Activated CD4-positive, alpha-beta T cell treated with anti-CD3 and anti-CD28 coated beads, Interleukin-2, Interleukin-6, amounts not matched to agents 100 ng/mL and 50 ng/mL, durations not matched to agents 16 hours and 8 hours (primary cell): ENCODE results near the gene OR2T35.
A peak's percentile ranks its signal among the peaks of the same experiment; 100 is the strongest.
"Not testable (repeated sequence)": the region's sequence is repeated elsewhere in the genome, so short reads cannot be mapped to it uniquely, and the experiment has no call there.

Experiments used
- DNase-seq: peaks from one replicate; pipeline ENCODE4 v3.0.0-alpha.2; 2020

OR2T35 gene, protein sequence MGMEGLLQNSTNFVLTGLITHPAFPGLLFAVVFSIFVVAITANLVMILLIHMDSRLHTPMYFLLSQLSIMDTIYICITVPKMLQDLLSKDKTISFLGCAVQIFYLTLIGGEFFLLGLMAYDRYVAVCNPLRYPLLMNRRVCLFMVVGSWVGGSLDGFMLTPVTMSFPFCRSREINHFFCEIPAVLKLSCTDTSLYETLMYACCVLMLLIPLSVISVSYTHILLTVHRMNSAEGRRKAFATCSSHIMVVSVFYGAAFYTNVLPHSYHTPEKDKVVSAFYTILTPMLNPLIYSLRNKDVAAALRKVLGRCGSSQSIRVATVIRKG

DNA sequence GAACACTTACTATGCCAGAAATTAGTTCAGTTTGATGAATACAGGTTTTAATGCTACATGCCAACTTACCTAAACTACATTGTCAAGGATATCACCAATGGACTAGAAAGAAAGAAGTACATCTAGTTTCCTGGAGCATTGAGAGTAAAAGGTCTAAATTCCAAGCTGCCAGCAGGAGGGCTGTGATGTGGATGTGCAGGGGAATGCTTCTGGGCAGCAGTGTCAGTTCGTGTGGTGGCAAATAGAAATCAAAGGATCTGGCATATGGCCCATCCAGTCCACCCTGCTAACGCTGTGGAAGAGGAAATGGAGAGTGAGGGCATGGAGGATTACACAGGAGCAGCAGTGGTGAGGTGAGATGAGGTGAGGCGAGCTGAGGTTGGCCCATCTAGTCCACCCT is at the start of gene OR2T35:
Gene OR2T35 (minus strand): TSS at position 101 of the 400 bp plus-strand sequence. CDS start 6,020 bp downstream, outside the sequence.
- DNase-seq = not testable (repeated sequence)

DNA sequence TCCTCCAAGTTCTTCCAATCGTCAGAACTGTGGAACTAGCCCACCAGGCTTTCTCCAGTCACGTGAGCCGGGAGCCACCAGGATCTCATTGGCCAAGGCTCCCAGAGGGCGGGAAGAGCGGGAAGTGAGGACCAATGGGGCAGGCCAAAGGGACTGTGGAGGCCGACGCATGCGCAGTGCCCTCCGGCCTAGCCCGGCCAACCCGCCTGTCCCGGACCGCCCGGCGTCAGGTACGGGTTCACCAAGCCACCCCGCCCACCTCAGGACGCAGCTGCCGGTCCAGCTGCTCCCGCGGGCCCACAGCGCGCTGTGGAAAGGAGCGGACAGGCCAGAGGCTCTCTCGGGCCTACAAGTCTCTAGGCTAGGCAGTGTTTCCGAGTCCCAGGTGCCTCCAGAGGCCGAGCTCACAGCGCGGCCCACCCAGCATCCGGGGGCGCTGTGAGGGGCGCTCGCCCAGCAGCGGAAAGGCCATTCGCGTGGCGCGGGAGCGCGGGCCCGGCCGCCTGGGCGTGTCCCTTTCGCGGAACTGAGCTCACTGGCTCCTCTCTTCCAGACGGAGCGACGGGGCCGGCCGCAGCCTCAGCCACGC is 46.6 kb upstream of the OR2T35 start:
- no peak for DNase-seq

DNA sequence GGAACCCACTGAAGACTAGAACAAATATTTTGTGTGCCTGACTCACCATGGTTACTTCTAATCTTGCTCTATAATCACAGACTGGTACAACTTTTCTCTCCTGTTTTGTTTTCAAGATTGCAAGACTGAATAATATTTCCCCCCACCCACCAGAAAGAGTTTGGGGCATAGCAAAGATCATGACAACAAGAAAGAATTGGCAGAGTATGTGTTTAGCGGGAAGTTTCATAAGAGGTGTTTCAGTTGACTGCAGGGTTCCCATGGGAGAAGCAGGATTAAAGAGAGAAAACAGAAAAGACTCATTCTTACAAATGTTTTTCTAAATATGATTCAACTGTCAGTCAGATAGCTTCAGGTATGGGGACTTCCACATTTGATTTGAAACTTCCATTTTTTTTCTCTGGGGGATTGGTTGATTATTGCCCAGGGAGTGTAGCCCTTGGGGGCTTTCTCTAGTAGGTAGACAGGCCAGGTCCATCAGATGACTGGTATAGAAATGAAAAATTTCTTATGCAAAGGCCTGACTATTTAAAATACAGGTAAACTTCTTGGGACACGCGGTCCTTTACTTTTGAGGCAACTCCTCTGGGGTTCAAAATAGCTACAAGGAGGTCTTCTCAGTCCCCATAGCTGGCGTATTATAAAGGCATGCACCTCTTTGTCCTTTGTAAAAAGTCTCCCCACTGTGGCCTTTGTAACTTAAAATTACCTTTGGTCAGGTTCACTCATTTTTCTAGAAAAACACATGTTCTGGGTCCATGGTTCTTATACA is 43.6 kb upstream of the OR2T35 start:
- DNase-seq = no peak

DNA sequence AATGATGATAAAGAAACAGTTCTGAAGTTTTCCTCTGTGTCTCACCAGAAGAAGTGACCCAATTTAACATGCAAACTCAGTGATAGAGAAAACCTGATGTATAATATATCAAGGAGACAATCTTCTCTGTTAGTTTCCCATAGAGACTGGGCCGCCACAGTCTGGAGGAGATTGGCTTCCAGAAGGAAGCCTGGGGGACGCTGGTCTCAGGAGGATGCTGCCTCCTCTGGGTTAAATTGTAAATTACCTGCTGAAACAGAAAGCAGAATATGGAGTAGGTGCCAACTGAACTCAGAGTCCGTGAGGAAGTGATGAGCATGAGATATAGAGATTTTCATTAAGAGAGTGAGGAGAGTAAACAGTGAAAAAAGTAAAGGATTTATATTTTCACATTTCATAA is 41.7 kb upstream of the OR2T35 start:
- peak; percentile 19 for DNase-seq

DNA sequence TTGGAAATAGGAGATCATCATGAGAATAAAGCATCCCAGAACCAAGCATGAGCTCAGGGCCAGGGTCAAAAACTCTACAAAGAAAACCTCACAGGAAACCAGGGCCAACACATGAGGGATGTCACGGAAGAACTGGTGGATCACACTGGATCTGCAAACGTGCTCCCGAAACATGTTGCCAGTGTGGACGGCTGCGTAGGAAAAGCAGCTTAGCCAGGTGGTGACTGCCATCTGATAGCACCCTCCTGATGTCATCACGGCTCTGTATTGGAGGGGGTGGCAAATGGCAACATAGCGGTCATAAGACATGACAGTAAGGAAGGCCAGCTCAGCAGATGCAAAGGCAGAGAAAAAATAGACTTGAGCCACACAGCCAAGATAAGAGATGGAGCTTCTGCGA is 36.6 kb upstream of the OR2T35 start:
- no peak for DNase-seq

DNA sequence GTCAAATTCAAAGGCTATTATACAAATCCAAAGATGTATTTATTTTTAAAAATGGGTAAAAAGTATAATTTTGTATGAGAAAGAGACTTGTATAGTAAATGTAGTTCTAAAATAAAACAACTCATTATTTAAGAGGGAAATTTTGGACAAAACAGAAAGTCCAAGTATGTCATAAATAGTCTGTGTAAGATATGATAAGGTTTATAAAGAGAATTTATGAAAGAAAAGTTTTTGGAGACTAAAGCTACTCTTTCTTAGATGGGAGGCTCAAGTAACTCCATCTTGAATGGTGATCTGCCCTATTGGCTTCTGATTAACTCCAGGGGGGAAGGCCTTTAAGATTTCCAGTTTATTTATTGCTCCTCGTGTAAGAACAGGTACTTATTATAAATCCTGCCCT is 24.9 kb upstream of the OR2T35 start:
- no peak for DNase-seq

DNA sequence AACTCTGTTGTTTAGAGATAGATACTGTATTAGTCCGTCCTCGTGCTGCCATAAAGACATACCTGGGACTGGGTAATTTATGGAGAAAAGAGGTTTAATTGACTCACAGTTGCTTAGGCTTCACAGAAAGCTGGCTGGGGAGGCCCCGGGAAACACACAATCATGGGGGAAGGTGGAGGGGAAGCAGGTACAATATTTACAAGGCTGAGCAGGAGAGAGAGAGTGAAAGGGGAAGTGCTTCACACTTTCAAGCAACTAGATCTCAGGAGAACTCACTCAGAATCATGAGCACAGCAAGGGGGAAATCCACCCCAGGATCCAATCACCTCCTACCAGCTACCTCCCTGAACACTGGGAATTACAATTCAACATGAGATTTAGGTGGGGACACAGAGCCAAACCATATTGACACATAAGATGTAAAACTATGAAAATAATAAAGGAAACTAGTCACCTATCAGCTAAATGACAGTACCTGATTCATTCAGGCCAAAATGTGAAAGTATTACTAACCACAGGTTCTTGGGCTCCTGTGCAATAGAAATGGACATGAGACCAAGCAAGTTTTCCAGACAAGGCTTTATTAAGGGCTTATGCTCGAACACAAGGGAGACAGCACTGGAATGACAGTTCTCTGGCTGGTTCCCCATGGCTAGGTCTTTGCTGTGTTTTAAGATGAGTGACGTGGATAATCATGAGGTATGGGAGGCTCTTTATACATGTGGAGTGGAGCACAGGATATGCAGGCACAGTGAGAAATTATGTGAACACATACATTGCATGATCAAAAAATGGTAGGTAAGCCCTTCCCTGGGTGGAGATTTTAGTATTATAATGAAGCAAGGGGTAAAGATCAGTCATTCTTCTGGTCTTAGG is 18.6 kb upstream of the OR2T35 start:
- not testable (repeated sequence) for DNase-seq

DNA sequence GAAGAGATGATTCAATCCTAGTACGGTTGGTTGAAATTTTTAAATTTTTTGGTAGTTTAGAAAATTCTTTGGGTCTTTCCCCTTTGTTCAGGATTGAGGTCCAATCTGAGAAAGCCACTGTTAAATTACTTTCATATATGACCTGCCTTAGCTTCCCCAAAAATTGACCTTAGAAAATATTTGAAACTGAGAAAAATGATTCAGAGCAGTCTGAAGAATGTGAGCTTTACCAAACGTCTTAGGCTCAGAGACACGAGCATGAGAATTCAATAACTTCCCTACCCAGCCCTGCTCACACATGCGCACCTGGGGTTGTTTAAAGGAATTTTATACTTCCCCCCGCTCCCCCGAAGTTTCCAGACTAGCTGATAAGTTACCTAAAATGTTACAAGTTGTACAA is 11.7 kb upstream of the OR2T35 start:
- DNase-seq = not testable (repeated sequence)

DNA sequence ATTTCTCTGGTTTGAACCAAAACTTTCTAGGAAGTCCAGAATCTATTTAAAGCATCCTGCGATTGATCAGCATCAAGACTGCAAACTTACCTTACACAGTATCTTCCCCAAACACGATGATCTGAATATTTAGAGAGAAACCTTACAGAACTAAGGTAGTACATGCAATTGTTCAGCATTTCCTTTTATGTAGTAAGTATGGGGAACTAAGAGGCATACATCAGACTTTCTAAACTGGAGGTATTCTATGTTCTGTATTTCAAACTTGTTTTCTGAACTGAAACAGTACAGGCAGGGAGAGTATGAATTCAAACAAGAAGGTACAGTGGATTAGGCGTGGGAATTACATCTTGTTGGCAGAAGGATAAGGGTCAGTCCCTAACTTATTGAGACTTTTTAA is 10.3 kb upstream of the OR2T35 start, which contains the start of gene OR2T27:
Gene OR2T27 (minus strand): TSS at position 175 of the 400 bp plus-strand sequence. CDS start 4,644 bp downstream, outside the sequence.
- DNase-seq = not testable (repeated sequence)

DNA sequence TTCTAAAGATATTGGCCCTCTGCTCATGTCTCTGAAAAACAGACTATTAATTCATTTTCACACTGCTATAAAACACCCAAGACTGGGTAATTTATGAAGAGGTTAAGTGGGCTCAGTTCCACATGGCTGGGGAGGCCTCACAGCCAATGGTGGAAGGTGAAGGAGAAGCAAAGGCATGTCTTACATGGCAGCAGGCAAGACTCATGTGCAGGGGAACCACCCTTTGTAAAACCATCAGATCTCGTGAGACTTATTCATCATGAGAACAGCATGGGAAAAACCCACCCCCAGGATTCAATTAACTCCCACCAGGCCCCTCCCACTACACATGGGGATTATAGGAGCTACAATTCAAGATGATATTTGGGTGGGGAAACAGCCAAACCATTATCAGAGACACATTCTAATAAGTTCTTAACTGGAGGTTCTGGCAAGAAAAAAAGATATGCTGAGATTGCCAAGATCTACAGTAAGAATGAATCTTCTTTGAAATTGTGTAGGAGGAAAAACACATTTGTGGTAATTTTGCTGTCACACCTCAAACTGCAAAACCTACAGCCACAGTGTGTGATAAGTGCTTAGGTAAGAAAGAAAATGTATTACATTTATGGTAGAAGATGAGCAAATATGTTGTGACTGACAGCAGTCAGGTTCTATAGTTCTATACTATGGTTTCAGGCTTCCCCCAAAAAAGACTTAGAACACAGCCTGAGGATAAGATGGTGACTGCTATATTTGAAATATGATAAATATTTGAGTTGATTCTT is 3.9 kb upstream of the OR2T35 start:
- DNase-seq = not testable (repeated sequence)

DNA sequence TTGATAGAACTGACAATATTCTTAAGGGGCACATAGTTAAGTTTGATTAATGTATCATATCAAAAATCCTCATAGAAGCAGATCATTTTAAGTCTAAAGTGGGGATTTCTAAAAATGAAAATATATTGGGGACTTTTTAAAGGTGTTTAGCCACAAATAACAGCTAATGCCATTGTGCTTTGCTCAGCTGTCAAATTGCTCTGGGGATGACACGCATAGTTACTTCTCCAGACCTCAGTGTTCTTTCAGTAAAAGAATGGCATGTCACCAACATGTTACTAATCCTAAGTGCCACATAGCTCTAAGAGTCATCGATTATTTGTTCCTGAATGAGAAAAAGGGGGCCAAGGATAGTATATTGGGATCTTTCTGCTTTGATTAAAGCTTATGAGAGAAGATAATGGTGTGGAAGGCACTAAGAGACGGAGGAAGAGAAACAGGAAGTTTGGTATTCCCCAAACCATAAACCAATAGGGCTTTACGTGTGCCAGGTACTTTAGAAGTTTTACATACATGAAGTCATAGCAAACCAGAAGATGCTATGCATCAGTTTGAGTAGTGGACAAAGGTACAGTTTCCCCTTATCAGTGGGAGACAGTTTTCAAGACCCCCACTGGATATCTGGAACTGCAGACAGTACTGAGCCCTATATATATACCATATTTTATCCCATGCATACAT is 2.0 kb downstream of the OR2T35 start:
- DNase-seq = not testable (repeated sequence)

DNA sequence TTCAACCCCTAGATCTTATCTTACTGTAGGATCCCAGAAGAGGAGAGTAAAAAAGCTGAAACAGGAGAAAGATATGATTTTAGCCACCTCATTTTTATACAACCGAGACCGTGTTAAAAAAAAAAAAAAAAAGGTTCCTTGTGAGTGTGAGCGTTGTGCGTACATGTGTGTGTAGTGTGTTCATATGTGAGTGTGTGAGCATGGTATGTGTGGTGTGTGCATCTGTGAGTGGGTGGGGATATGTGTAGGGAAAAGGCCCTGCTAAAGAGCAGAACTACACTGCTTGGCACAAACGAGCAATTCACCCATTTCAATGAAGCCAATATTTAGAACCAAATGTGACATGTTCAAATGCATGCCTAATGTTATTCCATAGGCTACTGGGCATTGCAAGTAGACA is 3.5 kb downstream of the OR2T35 start:
- DNase-seq = not testable (repeated sequence)

DNA sequence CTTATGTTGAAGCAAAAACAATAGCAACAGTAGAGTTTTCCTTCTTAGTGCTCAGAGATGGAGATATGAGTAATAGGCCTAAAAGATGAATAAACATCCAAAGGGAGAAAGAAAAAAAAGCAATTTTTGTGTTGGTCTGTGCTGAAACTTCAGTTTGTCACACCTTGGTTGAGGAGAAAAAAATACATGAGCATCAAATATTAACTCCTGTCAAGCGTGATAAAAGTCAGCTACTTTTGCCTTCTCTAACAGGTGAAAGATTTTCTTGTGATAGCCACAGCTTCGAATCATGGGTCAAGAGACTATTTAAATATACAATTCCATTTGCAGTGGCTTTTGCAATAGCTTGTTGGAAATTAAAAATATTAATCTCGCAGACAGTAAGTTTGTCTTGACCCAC is 4.2 kb downstream of the OR2T35 start:
- DNase-seq = not testable (repeated sequence)

DNA sequence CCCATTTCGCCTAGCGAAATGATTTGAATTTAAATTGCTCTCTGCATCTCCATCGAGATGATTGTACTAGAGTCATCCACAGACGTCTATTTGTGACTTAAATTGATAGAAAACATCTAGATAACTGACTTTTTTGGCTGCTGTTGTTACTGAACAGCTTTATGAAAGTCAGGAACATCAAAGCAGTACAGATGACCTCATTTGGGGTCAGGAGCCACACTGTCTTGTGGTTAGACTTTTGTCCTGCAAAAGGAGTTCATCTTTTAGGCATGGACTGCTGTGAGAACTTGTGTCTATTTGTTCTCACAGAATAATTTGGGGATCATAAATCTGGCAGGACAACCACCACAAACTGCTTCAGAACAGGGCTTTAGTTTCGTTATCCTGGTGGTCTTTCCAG is 5.4 kb downstream of the OR2T35 start:
- not testable (repeated sequence) for DNase-seq

DNA sequence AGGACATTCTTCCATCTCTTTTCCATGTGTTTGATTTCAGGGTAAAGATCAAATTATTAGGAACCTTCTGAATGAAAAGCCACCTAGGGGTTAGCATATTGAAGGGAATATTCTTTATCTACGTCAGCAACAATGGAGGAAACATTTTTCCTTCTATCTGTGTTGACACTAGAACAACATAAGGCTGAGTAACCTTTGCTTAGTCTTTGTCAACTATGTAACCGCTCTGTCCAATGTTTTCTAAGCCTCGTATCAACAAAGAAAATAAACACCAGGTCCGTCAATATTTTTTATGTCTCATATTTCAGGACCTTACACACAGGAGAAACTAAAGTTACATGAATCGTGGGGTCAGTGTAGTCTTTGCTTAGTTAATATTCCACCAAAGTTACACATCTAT is 8.5 kb downstream of the OR2T35 start:
- not testable (repeated sequence) for DNase-seq

DNA sequence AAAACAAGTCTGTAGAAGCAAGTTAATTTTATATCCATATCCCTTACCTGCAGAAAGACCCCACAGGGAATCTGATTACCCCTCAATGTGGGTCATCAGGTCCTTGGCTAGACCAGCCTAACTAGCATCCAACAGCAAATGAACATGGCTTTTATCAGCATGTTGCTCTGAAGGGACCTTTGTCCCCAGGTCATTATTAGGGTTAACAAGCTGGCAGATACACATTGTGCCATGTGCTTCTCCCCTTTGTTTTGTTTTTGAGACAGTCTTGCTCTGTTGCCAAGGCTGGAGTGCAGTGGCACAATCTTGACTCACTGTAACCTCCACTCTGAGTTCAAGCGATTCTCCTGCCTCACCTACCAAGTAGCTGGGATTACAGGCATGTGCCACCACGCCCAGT is 10.1 kb downstream of the OR2T35 start, which contains the start of gene OR2T11:
Gene OR2T11 (minus strand): TSS at position 101 of the 400 bp plus-strand sequence. CDS start 7,963 bp downstream, outside the sequence.
- not testable (repeated sequence) for DNase-seq

DNA sequence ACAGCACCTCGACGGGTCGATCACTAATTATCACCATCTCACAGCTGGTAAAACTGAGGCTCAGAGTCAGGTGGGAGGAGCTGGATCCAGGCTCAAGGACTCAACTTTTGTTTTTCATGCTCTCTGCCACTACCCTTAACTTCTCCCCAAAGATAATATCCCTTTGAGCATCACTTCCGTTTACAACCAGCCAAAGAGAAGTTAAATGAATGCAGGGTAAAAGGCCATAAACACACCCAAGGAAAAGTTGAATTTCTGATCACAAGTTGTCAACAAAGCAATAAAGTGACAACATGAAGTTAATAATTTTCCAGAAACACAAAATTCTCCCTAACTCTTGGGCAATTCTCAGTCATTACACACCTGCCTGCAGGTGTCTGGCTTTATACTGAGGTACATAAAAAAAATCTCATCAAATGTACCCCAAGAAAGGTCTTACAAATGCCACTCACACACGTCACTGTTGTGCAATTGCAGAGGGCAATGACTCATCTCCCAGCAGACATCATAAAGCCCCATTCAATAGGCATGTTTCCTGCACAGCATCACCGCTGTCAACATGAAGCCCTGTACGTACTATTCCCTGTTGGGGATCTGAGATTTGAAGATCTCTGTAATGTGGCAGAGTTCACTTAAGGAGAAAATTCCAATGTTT is 13.6 kb downstream of the OR2T35 start:
- no peak for DNase-seq

DNA sequence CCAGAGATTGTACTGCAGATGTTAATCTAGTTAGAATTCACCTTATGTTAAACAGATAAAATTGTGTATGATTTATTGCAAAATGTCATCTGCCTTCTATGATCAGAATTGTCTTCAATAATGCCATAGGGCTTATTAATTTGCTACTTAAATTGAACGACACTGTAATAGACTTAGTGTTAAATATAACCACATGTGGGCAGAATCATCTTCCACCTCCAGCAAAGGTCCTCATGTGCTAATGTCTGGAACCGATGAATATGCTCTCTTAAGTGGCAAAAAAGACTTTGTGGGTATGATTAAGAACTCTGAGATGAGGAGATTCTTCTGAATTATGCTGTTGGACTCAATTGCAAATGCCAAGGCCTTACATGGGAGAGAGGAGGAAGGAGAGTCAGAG is 14.5 kb downstream of the OR2T35 start:
- no peak for DNase-seq

DNA sequence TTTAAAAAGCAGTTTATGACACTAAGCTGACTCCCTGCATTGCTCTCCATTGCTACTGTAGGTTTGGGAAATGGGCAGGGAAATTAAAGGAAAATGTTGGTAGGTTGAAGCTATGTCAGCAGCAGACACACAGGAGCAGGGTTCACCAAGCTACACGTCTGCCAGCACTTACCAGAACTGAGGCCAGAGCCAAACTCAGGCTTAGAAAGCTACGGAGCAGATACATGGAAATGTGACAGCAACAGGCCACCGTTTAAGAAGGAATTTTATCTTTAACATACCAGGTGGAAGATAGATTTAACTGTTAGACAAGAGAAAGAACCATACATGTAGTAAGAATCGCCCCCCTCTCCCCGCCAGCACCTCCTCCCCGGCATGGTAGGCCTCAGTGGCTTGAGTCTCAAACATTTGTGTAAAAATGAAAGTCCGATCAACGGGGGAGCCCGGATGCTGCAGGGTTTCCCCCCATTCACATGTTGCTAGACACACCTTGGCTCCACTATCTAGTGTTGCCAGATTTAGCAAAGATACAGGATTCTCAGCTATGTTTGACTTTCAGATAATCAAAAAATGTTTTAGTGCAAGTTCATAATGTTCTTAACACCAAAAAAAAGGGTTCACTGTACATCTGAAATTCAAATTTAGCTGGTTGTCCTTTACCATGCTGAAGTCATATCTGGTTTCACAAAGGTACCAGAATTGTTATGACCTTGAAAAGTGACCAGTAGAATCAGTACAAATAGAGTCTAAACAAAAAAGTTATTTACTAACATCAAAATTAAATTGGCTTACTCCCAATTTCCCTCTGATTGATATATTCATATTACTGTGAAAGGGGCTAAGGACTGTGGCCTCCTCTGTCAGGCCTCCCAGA is 16.9 kb downstream of the OR2T35 start:
- DNase-seq = no peak
